Psoas muscle (tissue), 8 donors: ENCODE measurements around the gene DOCK1. TPM values are rescaled to one million over a fixed set of nuclear protein-coding genes. Genes with fewer than 3 reads are reported as not detected.

Source experiments
- ATAC-seq, 4 donors: fragments of 200-7000 bp; cut with Tn5 transposase; one replicate each; pipeline ENCODE4 v1.9.1; 2020; ENCODE audit warnings: moderate library complexity in 3 of 4, mild to moderate bottlenecking in 2 of 4
- DNase-seq, 2 donors: peaks; one replicate each; pipeline ENCODE4 v3.0.0-alpha.2; 2020
- H3K27ac ChIP-seq: fragments of 200-600 bp; one replicate; pipeline ENCODE4 v1.8.0; 2022
- H3K27me3 ChIP-seq, 3 donors: fragments of 200-600 bp in 1 of 3; one replicate each; pipeline versions ENCODE4 v1.6.1 to v1.8.0; 2013 to 2022; ENCODE audit warnings: low read length in 2 of 3, mild to moderate bottlenecking in 2 of 3, moderate library complexity in 1 of 3; ENCODE audit not compliant: insufficient read depth in 3 of 3
- H3K36me3 ChIP-seq, 2 donors: fragments of 200-600 bp in 1 of 2; one replicate each; pipeline versions ENCODE4 v1.6.1 to v1.8.0; 2013 to 2022; ENCODE audit warnings: low read depth in 1 of 2, mild to moderate bottlenecking in 1 of 2, moderate library complexity in 1 of 2; ENCODE audit not compliant: insufficient read depth in 1 of 2
- H3K4me1 ChIP-seq: fragments of 200-600 bp; one replicate; pipeline ENCODE4 v1.8.0; 2022
- H3K4me3 ChIP-seq: fragments of 200-600 bp; one replicate; pipeline ENCODE4 v1.8.0; 2022; ENCODE audit warnings: mild to moderate bottlenecking
- H3K9me3 ChIP-seq: fragments of 200-600 bp; one replicate; pipeline ENCODE4 v1.8.0; 2022
- WGBS, 3 donors: extraction: QIAGEN DNeasy Blood & Tissue Kit; methylation state at CpG; one replicate each; pipeline versions ENCODE4 v1.1.6 to v1.1.7; 2013; 5-methylcytosine and 5-hydroxymethylcytosine counted together
- intact Hi-C, 2 donors: fragments of 100-400 bp; cut with DNase I; formaldehyde crosslinking; loops; one replicate each; pipeline versions ENCODE4 v1.11.0 to v1.14.2; 2022
- polyA plus RNA-seq, 3 donors: library from polyadenylated mRNA; stranded (reverse); fragments of 200-250 nt; gene quantifications; one replicate each; pipeline ENCODE4 v1.2.3, GENCODE V29; 2013
- total RNA-seq, 4 donors: library from RNA; stranded (reverse); fragmentation: NEBNext Ultra II Directional in 2 of 4; extraction: Animal tissue kit (Norgen Biotek cat#: 25700) in 2 of 4; gene quantifications; one replicate each; pipeline versions ENCODE4 v1.2.1 to v1.2.4, GENCODE V29; 2021 to 2023
- TF ChIP-seq, protein P1 (sequence below): fragments of 200-600 bp; IDR thresholded peaks from one replicate; pipeline ENCODE4 v1.8.0; 2022; ENCODE audit warnings: antibody characterized with exemption
- donor health status: healthy with polysubstance abuse.
- donor health status: DM: no; HTN: no; CAD: no; lungs with moderate emphysema.
- donor health status: Bipolar disorder and iron deficiency.
- donor health status: healthy.
- donor health status: DM: yes; HTN: yes; CAD: no.
- donor health status: DM: no; HTN: no; CAD: no.
- donor health status: DM: no; HTN: no; CAD: no.
- donor health status: DM: yes; HTN: yes; CAD: no.

Gene DOCK1
- total and polyA plus RNA-seq, 7 donors: 2.1 to 11.3 (median 5.4) TPM

DNA sequence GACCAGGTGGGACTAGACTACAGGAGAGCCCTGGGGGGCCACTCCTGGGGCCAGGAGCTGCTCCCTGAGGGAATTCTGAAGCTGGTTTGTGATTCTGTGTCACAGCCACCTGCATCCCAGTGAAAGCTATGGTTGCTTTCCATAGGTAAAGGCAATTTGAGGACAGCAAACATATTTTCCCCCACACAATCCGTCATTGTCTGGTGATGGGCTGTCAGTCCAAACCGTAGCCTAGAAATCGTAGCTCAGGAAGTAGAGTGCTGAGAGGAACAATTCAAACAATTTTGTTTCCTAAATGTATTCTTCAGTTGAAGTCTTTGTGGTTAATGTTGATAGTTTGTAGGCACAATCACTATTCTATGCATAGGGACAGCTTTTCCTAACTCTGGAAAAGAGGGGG lies 397.1 kb downstream of the DOCK1 start:
- Histone ChIP-seq H3K27me3 (no peaks in the 10 kb centered on the region), H3K9me3 (no peaks in the 10 kb centered on the region), H3K4me1 (no peaks in the 10 kb centered on the region), H3K4me3 (no peak overlapping the region), H3K27ac (no peak overlapping the region), H3K36me3 (no peaks in the 10 kb centered on the region)
- TF ChIP-seq, protein P1, sequence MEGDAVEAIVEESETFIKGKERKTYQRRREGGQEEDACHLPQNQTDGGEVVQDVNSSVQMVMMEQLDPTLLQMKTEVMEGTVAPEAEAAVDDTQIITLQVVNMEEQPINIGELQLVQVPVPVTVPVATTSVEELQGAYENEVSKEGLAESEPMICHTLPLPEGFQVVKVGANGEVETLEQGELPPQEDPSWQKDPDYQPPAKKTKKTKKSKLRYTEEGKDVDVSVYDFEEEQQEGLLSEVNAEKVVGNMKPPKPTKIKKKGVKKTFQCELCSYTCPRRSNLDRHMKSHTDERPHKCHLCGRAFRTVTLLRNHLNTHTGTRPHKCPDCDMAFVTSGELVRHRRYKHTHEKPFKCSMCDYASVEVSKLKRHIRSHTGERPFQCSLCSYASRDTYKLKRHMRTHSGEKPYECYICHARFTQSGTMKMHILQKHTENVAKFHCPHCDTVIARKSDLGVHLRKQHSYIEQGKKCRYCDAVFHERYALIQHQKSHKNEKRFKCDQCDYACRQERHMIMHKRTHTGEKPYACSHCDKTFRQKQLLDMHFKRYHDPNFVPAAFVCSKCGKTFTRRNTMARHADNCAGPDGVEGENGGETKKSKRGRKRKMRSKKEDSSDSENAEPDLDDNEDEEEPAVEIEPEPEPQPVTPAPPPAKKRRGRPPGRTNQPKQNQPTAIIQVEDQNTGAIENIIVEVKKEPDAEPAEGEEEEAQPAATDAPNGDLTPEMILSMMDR: no peak
- WGBS, 3 donors: 81 to 86% (median 83%) methylated on average over 3 of the region's 3 CpGs
- intact Hi-C loops: no loop called here
- DNase-seq (no peak), ATAC-seq (no peak)

DNA sequence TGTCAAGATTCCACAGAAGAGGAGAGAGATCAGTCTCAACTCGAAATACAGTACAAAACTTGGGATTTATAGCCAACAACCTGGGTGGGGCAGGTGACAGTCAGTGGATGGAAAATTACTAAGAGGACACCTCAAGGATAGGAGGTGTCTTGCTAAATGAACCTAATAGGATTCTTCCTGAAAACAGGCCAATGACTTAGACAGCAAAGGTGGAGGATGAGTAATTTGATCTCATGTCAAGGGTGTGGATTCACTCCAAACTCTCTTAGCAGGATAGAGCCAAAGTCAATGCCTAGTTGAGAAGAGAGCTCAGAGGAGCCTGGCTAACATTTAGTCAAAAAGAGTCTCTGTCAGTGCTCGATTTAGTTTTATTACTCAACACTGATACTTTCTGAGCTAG lies 397.9 kb downstream of the DOCK1 start:
- H3K27me3 ChIP-seq: no peaks in the 10 kb centered on the region
- H3K4me1 ChIP-seq: no peaks in the 10 kb centered on the region
- H3K4me3 ChIP-seq: no peak overlapping the region
- H3K36me3 ChIP-seq: no peaks in the 10 kb centered on the region
- no peaks in the 10 kb centered on the region for H3K9me3 ChIP-seq
- no peak for ATAC-seq
- intact Hi-C loops: no loop called here
- DNase-seq: no peak
- TF ChIP-seq, protein P1: no peak
- 77 to 84% (median 84%) methylated on average over 2 of the region's 2 CpGs for WGBS, 3 donors
- H3K27ac ChIP-seq: no peak overlapping the region

DNA sequence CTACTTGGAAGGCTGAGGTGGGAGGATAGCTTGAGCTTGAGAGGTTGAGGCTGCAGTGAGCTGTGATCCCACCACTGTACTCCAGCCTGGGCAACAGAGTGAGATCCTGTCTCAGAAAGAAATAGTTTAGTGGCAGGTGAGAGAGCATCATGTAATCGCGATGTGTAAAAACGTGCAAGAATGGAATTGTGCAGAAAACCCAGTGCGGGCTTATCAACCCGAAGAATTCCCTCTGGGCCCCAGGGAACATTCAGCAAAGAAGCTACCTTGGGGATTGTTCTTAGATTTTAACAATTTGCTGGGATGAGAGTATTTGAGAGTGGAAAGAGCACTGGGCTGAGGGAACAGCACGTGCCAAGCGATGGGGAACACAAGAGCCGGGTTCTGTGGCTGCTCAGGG lies 398.5 kb downstream of the DOCK1 start:
- intact Hi-C loops: no loop called here
- ATAC-seq (no peak), DNase-seq (no peak)
- TF ChIP-seq, protein P1: no peak
- WGBS, 3 donors: 91 to 97% (median 93%) methylated on average over 8 of the region's 8 CpGs
- Histone ChIP-seq H3K27ac (no peak overlapping the region), H3K4me1 (no peaks in the 10 kb centered on the region), H3K9me3 (no peaks in the 10 kb centered on the region), H3K4me3 (no peak overlapping the region), H3K36me3 (no peaks in the 10 kb centered on the region), H3K27me3 (no peaks in the 10 kb centered on the region)

DNA sequence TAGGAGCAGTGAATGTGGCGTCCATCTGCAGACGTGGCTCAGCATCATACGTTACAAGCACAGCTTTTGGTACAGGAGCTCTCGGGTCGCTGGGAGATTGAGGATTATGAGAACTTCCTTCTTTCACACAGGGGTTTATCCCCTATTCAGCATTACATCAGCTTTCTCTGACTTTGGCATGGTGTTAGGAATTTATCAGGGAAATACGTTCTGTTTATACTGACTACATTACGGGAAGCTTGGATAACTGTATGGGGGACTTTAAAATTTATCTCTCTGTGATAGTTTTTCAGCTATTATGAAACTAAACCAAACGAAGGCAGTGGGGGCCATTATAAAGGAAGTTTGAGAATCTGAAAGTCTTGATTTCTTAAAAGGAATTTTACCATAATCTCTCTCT lies 401.3 kb downstream of the DOCK1 start:
- TF ChIP-seq, protein P1: no peak
- DNase-seq (no peak), ATAC-seq (no peak)
- H3K9me3 ChIP-seq: no peaks in the 10 kb centered on the region
- no peaks in the 10 kb centered on the region for H3K27me3 ChIP-seq
- H3K4me3 ChIP-seq: no peak overlapping the region
- intact Hi-C loops: no loop called here
- 83 to 86% (median 84%) methylated on average over 8 of the region's 8 CpGs for WGBS, 3 donors
- H3K4me1 ChIP-seq: no peaks in the 10 kb centered on the region
- no peaks in the 10 kb centered on the region for H3K36me3 ChIP-seq
- H3K27ac ChIP-seq: no peak overlapping the region

DNA sequence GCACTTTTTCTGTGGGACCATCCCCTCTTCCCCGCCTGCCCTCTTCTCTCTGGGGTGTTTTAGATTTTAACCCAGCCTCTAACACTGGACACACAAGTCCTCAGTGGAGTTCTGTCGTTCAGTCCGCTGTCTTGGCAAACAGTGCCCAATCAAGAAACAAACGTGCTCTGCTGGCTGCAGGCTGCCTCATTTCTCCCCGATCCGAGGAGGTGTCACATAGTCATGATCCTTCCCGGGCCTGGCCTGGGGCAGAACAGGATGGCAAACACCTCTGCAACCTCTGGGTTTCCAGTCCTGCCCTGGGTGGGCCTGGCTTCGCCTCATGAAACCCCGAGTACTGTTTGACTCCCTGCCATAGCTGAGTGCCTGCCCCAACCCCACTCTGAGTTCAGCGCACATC lies 402.1 kb downstream of the DOCK1 start:
- no peaks in the 10 kb centered on the region for H3K9me3 ChIP-seq
- intact Hi-C loops: no loop called here
- TF ChIP-seq, protein P1: no peak
- H3K27me3 ChIP-seq: no peaks in the 10 kb centered on the region
- no peak for ATAC-seq
- no peaks in the 10 kb centered on the region for H3K4me1 ChIP-seq
- WGBS, 3 donors: 89 to 92% (median 90%) methylated on average over 10 of the region's 10 CpGs
- no peaks in the 10 kb centered on the region for H3K36me3 ChIP-seq
- H3K27ac ChIP-seq: no peak overlapping the region
- H3K4me3 ChIP-seq: no peak overlapping the region
- no peak for DNase-seq
